Aorta (tissue), 5 donors: Measurements from ENCODE around the gene PHF20. TPM values are rescaled to one million over a fixed set of nuclear protein-coding genes. Genes with fewer than 3 reads are reported as not detected.

Experiments used
- ATAC-seq: fragments of 200-7000 bp; cut with Tn5 transposase; one replicate; pipeline ENCODE4 v1.9.1; 2022; ENCODE audit warnings: moderate library complexity; ENCODE audit not compliant: low FRiP score
- DNase-seq, 2 donors: peaks; one replicate each; pipeline ENCODE4 v3.0.0-alpha.2; 2020
- H3K27ac ChIP-seq, 2 donors: one replicate each; pipeline ENCODE4 v1.5.1; 2013; ENCODE audit warnings: low read length in 2 of 2, mild to moderate bottlenecking in 2 of 2, moderate library complexity in 2 of 2, control low read depth in 1 of 2, inconsistent platforms in 1 of 2, low read depth in 1 of 2
- H3K27me3 ChIP-seq, 2 donors: one replicate each; pipeline ENCODE4 v1.6.1; 2013; ENCODE audit warnings: control low read depth in 1 of 2, low read length in 1 of 2, mild to moderate bottlenecking in 1 of 2, moderate library complexity in 1 of 2; ENCODE audit not compliant: insufficient read depth in 2 of 2, control insufficient read depth in 1 of 2
- H3K36me3 ChIP-seq, 2 donors: one replicate each; pipeline ENCODE4 v1.6.1; 2013; ENCODE audit warnings: control low read depth in 1 of 2, low read length in 1 of 2, mild to moderate bottlenecking in 1 of 2; ENCODE audit not compliant: insufficient read depth in 2 of 2, control insufficient read depth in 1 of 2
- H3K4me1 ChIP-seq, 2 donors: one replicate each; pipeline ENCODE4 v1.6.1; 2013; ENCODE audit warnings: low read length in 2 of 2, control low read depth in 1 of 2, mild to moderate bottlenecking in 1 of 2, moderate library complexity in 1 of 2; ENCODE audit not compliant: insufficient read depth in 2 of 2, control insufficient read depth in 1 of 2
- H3K4me3 ChIP-seq, 2 donors: one replicate each; pipeline ENCODE4 v1.5.1; 2013; ENCODE audit warnings: low read length in 2 of 2, control low read depth in 1 of 2, mild to moderate bottlenecking in 1 of 2
- H3K9me3 ChIP-seq: one replicate; pipeline ENCODE4 v1.6.1; 2013; ENCODE audit warnings: mild to moderate bottlenecking, low read length; ENCODE audit not compliant: control insufficient read depth
- whole genome bisulfite sequencing, 2 donors: extraction: QIAGEN DNeasy Blood & Tissue Kit; methylation state at CpG; one replicate each; pipeline ENCODE4 v1.1.7; 2013; 5-methylcytosine and 5-hydroxymethylcytosine counted together
- intact Hi-C, 2 donors: fragments of 100-400 bp; cut with DNase I; formaldehyde crosslinking; loops; one replicate each; pipeline versions ENCODE4 v1.14.2 to v1.15.0; 2022
- polyA plus RNA-seq, 2 donors: library from polyadenylated mRNA; stranded (reverse); fragments of 200-250 nt; gene quantifications; one replicate each; pipeline ENCODE4 v1.2.3, GENCODE V29; 2013
- total RNA-seq, 2 donors: library from RNA; stranded (reverse); fragmentation: NEBNext Ultra II Directional; extraction: Animal tissue kit (Norgen Biotek cat#: 25700); gene quantifications; one replicate each; pipeline ENCODE4 v1.2.1, GENCODE V29; 2021
- donor health status: healthy with polysubstance abuse.
- donor health status: Bipolar disorder and iron deficiency.
- donor health status: DM: no; HTN: no; CAD: no.
- donor health status: DM: no; HTN: no; CAD: no.
- donor health status: DM: yes; HTN: yes; CAD: no.

Gene PHF20
- total and polyA plus RNA-seq, 4 donors: 17.1 to 64.4 (median 40.8) TPM

- Histone ChIP-seq H3K27me3 (no peaks in the 10 kb centered on the region), H3K36me3 (peaks cover 5 to 6% of the 10 kb centered on the region in 2 donors), H3K9me3 (no peaks in the 10 kb centered on the region), H3K4me3 (no peak overlapping the region), H3K27ac (no peak overlapping the region), H3K4me1 (no peaks in the 10 kb centered on the region)
- intact Hi-C loops: loop anchor here in 1 of 2 donors (10.0 kb wide), 1 partner anchor 439 kb away; no protein-coding TSS in a partner anchor
- no peak for DNase-seq
- ATAC-seq: no peak
- 79 to 80% methylated on average over 3 of the region's 3 CpGs for WGBS, 2 donors
Measured at GRCh38 chr20:35903843-35904242, 132.0 kb downstream of the PHF20 start.

GRCh38 chr20:35904982-35905663 lies 133.3 kb downstream of the PHF20 start:
- intact Hi-C loops: loop anchor here in 1 of 2 donors (10.0 kb wide), 1 partner anchor 440 kb away; no protein-coding TSS in a partner anchor
- no peaks in the 10 kb centered on the region for H3K27me3 ChIP-seq
- DNase-seq: no peak

GRCh38 chr20:35907017-35907701 lies 135.3 kb downstream of the PHF20 start:
- Histone ChIP-seq H3K36me3 (peaks cover 2% of the 10 kb centered on the region in 2 donors), H3K9me3 (no peaks in the 10 kb centered on the region)
- intact Hi-C loops: loop anchor here in 1 of 2 donors (10.0 kb wide), 1 partner anchor 442 kb away; no protein-coding TSS in a partner anchor

More at GRCh38 chr20:35904982-35905663, 133.3 kb downstream of the PHF20 start:
- H3K27ac ChIP-seq: no peak overlapping the region
- no peak overlapping the region for H3K4me3 ChIP-seq
- 91 to 97% methylated on average over 4 of the region's 4 CpGs for WGBS, 2 donors
- peaks cover 2% of the 10 kb centered on the region in 2 donors for H3K36me3 ChIP-seq
- no peaks in the 10 kb centered on the region for H3K9me3 ChIP-seq
- no peaks in the 10 kb centered on the region for H3K4me1 ChIP-seq
- no peak for ATAC-seq

GRCh38 chr20:35908007-35908406 lies 136.2 kb downstream of the PHF20 start:
- Histone ChIP-seq H3K27me3 (no peaks in the 10 kb centered on the region), H3K36me3 (peaks cover 2% of the 10 kb centered on the region in 2 donors), H3K4me3 (no peak overlapping the region), H3K4me1 (no peaks in the 10 kb centered on the region), H3K27ac (no peak overlapping the region), H3K9me3 (no peaks in the 10 kb centered on the region)
- intact Hi-C loops: loop anchor here in 1 of 2 donors (10.0 kb wide), 1 partner anchor 443 kb away; no protein-coding TSS in a partner anchor
- ATAC-seq (no peak), DNase-seq (no peak)

More at GRCh38 chr20:35907017-35907701, 135.3 kb downstream of the PHF20 start:
- no peak overlapping the region for H3K27ac ChIP-seq
- no peaks in the 10 kb centered on the region for H3K27me3 ChIP-seq
- ATAC-seq: no peak
- 88 to 90% methylated on average over 7 of the region's 7 CpGs for WGBS, 2 donors
- H3K4me1 ChIP-seq: no peaks in the 10 kb centered on the region
- no peak overlapping the region for H3K4me3 ChIP-seq
- no peak for DNase-seq

GRCh38 chr20:35909176-35909575 lies 137.4 kb downstream of the PHF20 start:
- WGBS, 2 donors: 92 to 94% methylated on average over 1 of the region's 1 CpG
- Histone ChIP-seq H3K9me3 (no peaks in the 10 kb centered on the region), H3K27me3 (no peaks in the 10 kb centered on the region), H3K36me3 (peaks cover 2 to 5% of the 10 kb centered on the region in 2 donors), H3K4me3 (no peak overlapping the region), H3K4me1 (no peaks in the 10 kb centered on the region), H3K27ac (no peak overlapping the region)
- intact Hi-C loops: loop anchor here in 1 of 2 donors (10.0 kb wide), 1 partner anchor 444 kb away; no protein-coding TSS in a partner anchor
- DNase-seq (no peak), ATAC-seq (no peak)

- no peaks in the 10 kb centered on the region for H3K9me3 ChIP-seq
- intact Hi-C loops: loop anchor here in 1 of 2 donors (10.0 kb wide), 1 partner anchor 445 kb away; no protein-coding TSS in a partner anchor
- whole genome bisulfite sequencing, 2 donors: 97% methylated on average over 1 of the region's 1 CpG
- no peaks in the 10 kb centered on the region for H3K4me1 ChIP-seq
- no peaks in the 10 kb centered on the region for H3K27me3 ChIP-seq
- ATAC-seq (no peak), DNase-seq (no peak)
- no peak overlapping the region for H3K27ac ChIP-seq
- no peak overlapping the region for H3K4me3 ChIP-seq
- peaks cover 2 to 5% of the 10 kb centered on the region in 2 donors for H3K36me3 ChIP-seq
Measured at GRCh38 chr20:35909796-35910195, 138.0 kb downstream of the PHF20 start.

GRCh38 chr20:35910254-35910653 lies 138.4 kb downstream of the PHF20 start:
- H3K27ac ChIP-seq: no peak overlapping the region
- intact Hi-C loops: no loop called here
- H3K4me3 ChIP-seq: no peak overlapping the region
- no peaks in the 10 kb centered on the region for H3K9me3 ChIP-seq
- H3K27me3 ChIP-seq: no peaks in the 10 kb centered on the region
- no peak for DNase-seq
- 90 to 95% methylated on average over 3 of the region's 3 CpGs for WGBS, 2 donors
- H3K4me1 ChIP-seq: no peaks in the 10 kb centered on the region
- H3K36me3 ChIP-seq: peaks cover 2 to 3% of the 10 kb centered on the region in 2 donors
- ATAC-seq: no peak

- peaks cover 0 to 7% of the 10 kb centered on the region in 2 donors for H3K36me3 ChIP-seq
- no peaks in the 10 kb centered on the region for H3K9me3 ChIP-seq
- intact Hi-C loops: no loop called here
- H3K27me3 ChIP-seq: no peaks in the 10 kb centered on the region
- WGBS, 2 donors: 71 to 84% methylated on average over 4 of the region's 4 CpGs
- H3K27ac ChIP-seq: no peak overlapping the region
- H3K4me1 ChIP-seq: no peaks in the 10 kb centered on the region
- ATAC-seq (no peak), DNase-seq (no peak)
- H3K4me3 ChIP-seq: no peak overlapping the region
Measured at GRCh38 chr20:35912881-35913280, 141.1 kb downstream of the PHF20 start.
